Activated effector memory CD4-positive, alpha-beta T cell treated with anti-CD3 and anti-CD28 coated beads, Interleukin-2, amount 50 U/mL, for 16 hours (primary cell): Measurements from ENCODE around the gene DUSP28.
A peak's percentile ranks its signal among the peaks of the same experiment; 100 is the strongest.

Experiments used
- DNase-seq: peaks from one replicate; pipeline ENCODE4 v3.0.0-alpha.2; 2020

The DUSP28 gene

GRCh38 chr2:240588006-240588655 lies 28.0 kb downstream of the DUSP28 start:
- no peak for DNase-seq

DNA sequence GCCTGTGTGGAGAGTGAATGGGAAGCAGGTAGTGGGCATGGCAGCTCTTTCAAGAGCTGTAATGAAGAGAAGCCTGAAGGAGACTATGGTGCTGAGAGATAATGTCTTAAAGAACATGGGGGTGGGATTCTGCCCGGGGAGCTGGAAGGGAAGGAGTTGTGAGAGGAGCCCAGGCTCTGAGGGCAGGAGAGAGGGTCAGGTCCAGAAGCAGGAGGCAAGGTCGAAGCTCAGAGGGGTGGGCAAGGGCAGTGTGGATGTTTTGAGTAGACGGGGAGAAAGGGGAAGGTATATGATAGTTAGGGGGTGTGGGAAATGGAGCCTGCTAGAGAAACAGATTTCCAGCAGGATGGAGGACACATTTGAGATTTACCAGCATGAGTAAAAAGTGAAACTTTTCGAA lies 28.5 kb downstream of the DUSP28 start:
- DNase-seq, result no peak

DNA sequence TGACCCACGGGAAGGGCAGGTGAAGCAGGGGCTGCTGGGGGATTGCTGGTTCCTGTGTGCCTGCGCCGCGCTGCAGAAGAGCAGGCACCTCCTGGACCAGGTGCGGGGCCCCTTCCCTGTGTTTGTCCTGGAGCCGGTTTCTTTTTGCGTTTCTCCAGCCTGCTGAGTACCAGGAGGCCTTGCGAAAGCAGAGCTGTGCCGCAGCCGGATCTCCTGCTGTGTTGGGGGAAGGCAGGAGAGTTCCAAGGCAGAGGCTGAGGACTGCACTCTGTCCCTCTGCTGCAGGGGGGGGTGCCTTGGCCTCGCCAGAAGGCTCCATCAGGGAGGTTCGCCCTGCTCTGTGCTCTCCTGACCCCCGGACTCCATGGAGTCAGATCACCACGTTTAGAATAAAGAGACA lies 29.2 kb downstream of the DUSP28 start:
- DNase-seq, result no peak

DNA sequence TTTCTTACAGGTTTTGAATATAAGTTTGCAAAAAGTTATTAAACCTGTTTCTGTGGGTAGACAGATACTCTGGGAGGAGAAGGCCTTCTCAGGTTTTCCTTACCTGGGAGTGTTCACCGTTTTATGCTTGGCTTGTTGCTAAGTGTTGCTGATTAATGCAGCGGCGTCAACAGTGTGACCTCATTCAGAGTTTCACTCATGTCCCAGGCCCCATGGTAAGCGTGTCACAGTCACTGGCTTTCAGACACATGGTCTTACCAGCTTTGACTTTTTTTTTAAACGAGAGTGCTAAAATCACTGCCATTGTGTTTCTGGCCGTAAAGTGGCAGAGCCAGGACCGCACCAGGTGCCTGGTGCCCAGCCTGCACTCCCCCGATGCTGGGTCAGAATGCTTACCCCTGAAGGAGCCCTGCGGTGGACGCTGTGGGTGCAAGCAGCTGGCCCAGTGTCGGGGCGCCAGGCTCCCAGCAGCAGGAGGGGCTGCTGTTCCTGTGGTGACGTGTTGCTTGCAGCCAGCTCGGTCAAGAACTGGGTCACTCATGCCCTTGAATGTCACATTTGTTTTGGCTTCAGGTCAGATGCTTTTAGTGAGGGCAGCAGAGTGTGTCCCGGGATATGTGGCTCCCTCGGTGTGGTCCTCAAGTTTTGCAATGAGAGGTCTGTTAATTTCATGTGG lies 29.8 kb downstream of the DUSP28 start:
- no peak for DNase-seq

- no peak for DNase-seq
These were observed 30.5 kb downstream of the DUSP28 start for GRCh38 chr2:240590681-240591111.

- DNase-seq, result no peak
These were observed 31.1 kb downstream of the DUSP28 start for GRCh38 chr2:240591226-240591625.

DNA sequence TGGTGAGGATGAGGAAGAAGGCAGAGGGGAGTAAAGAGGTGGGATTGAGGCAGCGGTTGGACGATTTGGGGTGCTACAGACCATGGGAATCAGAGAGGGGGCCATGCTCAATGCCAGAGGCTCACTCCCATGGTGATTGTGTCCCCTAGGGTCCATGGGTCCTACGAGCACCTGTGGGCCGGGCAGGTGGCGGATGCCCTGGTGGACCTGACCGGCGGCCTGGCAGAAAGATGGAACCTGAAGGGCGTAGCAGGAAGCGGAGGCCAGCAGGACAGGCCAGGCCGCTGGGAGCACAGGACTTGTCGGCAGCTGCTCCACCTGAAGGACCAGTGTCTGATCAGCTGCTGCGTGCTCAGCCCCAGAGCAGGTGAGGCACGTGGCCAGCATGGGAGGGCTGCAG lies 31.6 kb downstream of the DUSP28 start:
- DNase-seq, result no peak

GRCh38 chr2:240593026-240593702 lies 33.0 kb downstream of the DUSP28 start:
- DNase-seq, result peak; percentile 50

DNA sequence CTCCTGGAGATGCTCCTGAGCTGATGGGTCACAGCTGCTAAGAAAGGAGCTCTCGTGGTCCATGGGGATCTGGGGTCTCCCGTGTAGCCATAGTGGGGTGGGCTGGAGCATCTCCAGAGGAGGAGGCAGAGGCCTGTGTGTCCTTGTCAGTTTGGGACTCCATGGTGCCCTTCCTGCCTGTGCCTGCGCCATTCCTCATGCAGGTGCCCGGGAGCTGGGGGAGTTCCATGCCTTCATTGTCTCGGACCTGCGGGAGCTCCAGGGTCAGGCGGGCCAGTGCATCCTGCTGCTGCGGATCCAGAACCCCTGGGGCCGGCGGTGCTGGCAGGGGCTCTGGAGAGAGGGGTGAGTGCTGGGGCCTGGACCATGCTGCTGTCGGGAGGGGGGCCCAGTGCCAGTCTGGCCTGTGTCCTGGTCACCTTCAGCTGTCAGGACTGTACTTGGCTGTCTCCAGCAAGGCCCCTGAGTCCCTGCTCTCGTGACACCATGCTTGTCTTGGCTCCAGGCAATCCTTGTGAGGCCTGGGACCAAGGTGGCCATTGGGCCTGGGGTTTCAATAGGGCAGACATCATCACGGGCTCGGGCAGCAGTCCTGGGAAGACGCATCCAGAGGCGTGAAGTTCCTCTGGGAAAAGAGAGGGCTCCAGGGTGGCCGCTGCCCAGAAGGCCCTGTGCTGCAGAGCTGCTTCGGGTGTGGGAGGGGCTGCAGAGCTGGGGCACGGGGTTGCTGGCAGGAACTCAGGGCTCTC lies 33.7 kb downstream of the DUSP28 start:
- peak; percentile 58 for DNase-seq

- peak; percentile 57 for DNase-seq
These were observed 34.6 kb downstream of the DUSP28 start for GRCh38 chr2:240594511-240595380.

GRCh38 chr2:240595381-240596079 lies 35.4 kb downstream of the DUSP28 start:
- peak; percentile 64 for DNase-seq

- peak; percentile 59 for DNase-seq
These were observed 35.9 kb downstream of the DUSP28 start for GRCh38 chr2:240596080-240596460.

- DNase-seq, result peak; percentile 61
These were observed 36.4 kb downstream of the DUSP28 start for GRCh38 chr2:240596491-240596931.

DNA sequence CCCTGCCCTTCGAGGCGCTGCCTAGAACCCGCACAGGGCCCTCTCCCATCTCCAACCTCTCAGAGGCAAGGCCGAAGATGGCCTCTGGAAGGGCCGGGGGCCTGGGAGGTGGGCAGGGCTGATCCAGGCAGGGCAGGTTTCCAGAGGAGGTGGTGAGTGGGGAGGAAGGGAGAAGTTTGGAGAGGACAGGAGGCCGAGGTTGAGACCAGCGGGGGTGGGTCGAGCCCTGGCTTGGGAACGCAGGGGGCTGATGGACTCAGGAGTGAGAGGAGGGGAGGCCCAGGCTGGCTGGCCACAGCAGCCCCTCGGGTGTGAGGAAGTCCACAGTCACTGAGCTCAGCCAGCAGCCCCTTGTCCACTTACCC lies 36.9 kb downstream of the DUSP28 start:
- DNase-seq, result peak; percentile 44

DNA sequence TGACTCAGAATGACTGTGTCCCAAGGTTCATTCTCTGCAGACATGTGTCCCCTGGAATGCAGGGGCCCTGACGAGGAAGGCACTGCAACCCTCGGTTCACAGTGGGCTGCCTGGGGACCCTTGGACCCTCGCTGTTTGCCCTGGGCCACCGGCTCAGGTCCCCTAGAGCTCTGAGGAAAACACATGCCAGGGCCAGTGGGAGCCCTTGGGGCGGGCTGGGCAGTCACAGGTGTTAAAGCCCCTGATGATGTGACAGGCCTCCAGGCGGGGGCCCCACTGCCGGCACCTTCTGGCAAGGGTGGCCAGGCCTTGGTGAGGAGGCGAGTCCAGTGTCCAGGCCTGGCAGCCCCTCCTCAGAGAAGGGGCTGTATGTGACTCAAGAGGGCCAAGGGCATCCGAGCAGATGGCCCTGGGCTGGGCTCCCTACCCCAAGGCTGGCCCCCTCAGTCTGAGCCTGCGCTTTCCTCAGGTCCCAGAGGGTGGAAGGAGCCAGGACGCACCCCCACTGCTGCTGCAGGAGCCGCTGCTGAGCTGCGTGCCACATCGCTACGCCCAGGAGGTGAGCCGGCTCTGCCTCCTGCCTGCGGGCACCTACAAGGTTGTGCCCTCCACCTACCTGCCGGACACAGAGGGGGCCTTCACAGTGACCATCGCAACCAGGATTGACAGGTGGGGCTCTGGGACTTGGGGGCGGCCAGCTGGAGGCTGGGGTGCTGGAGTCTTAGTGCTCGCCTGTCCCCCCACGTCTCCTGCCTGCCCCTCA lies 37.4 kb downstream of the DUSP28 start:
- peak; percentile 46 for DNase-seq

DNA sequence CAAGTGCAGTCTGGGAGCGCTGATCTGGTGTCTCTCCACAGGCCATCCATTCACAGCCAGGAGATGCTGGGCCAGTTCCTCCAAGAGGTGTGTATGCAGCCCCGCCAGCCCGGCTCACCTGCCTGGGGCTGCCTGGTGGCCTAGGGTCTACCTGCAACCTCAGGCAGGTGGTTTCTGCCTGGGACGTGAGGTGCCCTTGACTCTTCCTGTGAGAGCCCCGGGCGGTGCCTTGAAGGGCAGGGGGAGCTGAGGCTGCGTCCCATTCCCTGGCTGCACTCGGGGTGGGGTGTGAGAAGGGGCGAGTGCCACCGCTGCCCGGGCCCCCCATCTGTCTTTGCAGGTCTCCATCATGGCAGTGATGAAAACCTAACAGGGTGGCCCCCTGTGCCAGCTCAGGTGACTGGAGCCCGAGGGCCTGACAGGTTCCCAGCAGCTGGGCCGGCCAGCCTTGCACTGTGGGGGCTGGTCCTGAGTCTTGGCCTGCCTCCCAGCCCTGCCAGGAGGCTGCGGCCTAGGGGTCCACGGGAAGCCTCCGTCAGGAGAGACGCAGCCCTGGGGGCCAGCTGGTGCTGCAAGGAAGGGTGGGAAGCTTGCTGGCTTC lies 38.3 kb downstream of the DUSP28 start:
- DNase-seq, result peak; percentile 60

- DNase-seq, result no peak
These were observed 39.0 kb downstream of the DUSP28 start for GRCh38 chr2:240599141-240599583.

GRCh38 chr2:240600451-240600961 lies 40.3 kb downstream of the DUSP28 start:
- DNase-seq, result peak; percentile 44

- DNase-seq, result peak; percentile 48
These were observed 41.1 kb downstream of the DUSP28 start for GRCh38 chr2:240601061-240601830.

GRCh38 chr2:240601831-240602160 lies 41.6 kb downstream of the DUSP28 start:
- DNase-seq, result no peak
